Ramos (cell line): ENCODE measurements around the gene C2orf92.

Experiments
- in situ Hi-C: fragments of 300-500 bp; cut with MboI; formaldehyde crosslinking; loops from one replicate; pipeline ENCODE4 v1.14.3; 2022; ENCODE audit warnings: low sequenced_read_pairs; ENCODE audit not compliant: unreplicated experiment

The C2orf92 gene

GRCh38 chr2:97724073-97724410 is 54.5 kb downstream of the C2orf92 start:
- in situ Hi-C loops = no loop called here

- in situ Hi-C loops = no loop called here
Measured at GRCh38 chr2:97724501-97724900, 55.0 kb downstream of the C2orf92 start.

GRCh38 chr2:97724946-97725688 is 55.6 kb downstream of the C2orf92 start:
- in situ Hi-C loops = no loop called here

- in situ Hi-C loops = no loop called here
Measured at GRCh38 chr2:97726261-97727064, 57.0 kb downstream of the C2orf92 start.

GRCh38 chr2:97727296-97727695 is 57.8 kb downstream of the C2orf92 start:
- in situ Hi-C loops = no loop called here

DNA sequence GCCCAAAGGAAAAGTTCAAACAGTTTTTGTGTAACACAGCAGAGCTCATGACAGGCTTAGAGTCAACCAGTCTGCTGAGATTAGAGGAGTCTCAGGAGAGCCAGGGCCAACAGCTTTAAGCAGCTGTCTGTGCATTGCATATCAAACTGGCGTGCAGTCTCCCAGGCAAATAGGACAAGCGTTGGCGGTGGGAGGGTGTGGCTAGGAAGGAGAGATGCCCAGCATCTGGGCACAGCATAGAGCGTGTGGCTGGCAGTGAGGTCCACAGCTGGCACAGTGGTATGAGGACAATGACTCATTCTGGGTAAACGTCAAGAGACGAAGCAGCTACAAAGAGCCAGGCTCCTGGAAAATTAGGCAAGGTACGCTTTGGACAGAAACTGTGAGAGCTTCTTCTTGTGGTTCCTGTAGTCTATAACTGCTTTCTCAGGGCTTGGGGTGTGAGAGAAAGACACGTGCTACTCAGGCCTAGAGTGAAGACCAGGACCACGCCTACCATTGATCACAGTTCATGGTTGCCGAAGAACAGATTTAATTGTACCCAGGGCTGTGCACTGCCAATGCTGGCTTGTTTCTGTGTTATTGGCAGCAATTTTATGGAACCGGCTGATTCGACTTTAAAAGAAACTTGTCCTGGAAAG is 58.7 kb downstream of the C2orf92 start:
- in situ Hi-C loops = no loop called here

GRCh38 chr2:97730245-97730644 is 60.7 kb downstream of the C2orf92 start:
- in situ Hi-C loops = loop anchor here (10.0 kb wide), 1 partner anchor 655 kb away; no protein-coding TSS in a partner anchor

GRCh38 chr2:97731274-97732020 is 61.9 kb downstream of the C2orf92 start:
- in situ Hi-C loops = loop anchor here (10.0 kb wide), 1 partner anchor 653 kb away; no protein-coding TSS in a partner anchor

DNA sequence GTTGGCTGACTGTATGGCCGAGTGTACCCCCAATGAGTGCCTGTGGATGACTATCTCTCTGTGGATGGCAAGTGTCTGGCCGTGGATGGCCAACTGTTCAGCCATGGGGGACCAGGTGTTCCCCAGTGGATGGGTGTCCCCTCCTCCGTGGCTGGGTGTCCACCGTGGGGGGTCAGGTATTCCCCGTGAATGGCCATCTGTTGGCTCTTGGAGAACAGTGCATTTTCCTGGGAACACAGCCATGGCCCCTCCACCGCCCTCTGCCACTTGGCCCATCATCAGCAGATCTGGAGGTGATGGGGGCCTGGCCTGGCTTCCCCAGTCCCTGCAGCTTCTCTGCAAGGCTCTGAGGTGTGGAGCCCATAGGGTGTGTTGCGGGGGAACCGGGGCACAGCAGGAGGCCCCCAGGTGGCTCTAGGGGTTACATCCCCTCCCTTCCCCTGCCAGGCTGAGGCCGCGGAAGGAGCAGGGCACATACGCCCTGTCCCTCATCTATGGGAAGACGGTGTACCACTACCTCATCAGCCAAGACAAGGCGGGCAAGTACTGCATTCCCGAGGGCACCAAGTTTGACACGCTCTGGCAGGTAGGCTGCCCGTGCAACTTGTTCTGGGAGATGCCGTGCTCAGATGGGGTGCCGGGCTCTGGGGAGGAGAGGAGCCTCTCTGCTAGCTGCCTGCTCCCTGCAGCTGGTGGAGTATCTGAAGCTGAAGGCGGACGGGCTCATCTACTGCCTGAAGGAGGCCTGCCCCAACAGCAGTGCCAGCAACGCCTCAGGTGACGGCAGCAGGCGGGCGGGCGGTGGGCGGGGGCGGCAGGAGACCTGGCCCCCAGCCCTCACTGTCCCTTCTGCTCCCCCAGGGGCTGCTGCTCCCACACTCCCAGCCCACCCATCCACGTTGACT is 63.2 kb downstream of the C2orf92 start:
- in situ Hi-C loops = loop anchor here (10.0 kb wide), 1 partner anchor 652 kb away; no protein-coding TSS in a partner anchor

GRCh38 chr2:97733341-97734035 is 64.0 kb downstream of the C2orf92 start:
- in situ Hi-C loops = loop anchor here (10.0 kb wide), 1 partner anchor 651 kb away; no protein-coding TSS in a partner anchor

GRCh38 chr2:97734061-97735051 is 64.8 kb downstream of the C2orf92 start:
- in situ Hi-C loops = loop anchor here (10.0 kb wide), 1 partner anchor 650 kb away; no protein-coding TSS in a partner anchor

DNA sequence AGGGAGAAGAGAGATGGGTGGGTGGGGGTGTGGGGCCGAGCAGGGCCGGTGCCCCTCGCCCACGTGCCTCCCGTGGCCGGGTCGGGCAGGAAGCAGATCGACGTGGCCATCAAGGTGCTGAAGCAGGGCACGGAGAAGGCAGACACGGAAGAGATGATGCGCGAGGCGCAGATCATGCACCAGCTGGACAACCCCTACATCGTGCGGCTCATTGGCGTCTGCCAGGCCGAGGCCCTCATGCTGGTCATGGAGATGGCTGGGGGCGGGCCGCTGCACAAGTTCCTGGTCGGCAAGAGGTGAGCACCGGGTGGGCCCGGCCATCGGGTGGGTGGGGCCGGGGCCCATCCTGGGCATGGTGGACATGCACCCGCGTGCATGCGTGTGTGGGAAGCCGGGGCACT is 65.6 kb downstream of the C2orf92 start:
- in situ Hi-C loops = loop anchor here (10.0 kb wide), 1 partner anchor 650 kb away; no protein-coding TSS in a partner anchor

- in situ Hi-C loops = loop anchor here (10.0 kb wide), 1 partner anchor 649 kb away; no protein-coding TSS in a partner anchor
Measured at GRCh38 chr2:97736185-97736584, 66.7 kb downstream of the C2orf92 start.

DNA sequence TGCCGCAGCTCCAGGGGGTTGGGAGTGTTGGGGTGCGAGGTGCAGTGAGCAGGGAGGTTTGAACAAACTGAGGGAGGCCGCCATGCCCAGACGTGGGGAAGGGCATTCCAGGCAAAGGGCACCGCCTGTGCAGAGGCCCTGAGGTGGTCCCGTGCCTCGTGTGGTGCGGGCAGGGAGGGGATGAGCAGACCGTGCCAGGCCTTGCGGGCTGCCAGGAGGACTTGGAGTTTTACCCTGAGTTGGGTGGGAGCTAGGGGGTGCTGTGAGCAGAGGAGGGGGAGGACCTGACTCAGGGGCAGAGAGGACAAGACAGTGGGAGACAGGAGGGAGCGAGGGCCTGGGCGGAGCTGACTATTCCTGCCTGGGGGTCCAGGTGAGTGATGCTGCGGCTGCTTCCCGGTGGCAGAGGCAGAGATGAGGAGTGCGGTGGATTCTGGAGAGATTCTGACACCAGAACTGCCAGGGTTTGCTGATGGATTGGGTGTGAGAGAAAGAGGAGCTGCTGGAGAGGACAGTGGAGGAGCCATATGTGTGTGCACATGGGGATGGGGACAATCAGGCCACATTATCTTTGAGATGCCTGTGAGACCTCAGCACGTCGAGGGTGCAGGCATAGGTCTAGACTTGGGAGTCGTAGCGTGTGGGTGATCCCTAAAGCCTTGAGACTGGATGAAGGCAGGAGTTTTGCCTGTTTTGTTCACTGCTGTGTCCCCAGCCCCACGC is 67.3 kb downstream of the C2orf92 start:
- in situ Hi-C loops = loop anchor here (10.0 kb wide), 1 partner anchor 648 kb away; no protein-coding TSS in a partner anchor

DNA sequence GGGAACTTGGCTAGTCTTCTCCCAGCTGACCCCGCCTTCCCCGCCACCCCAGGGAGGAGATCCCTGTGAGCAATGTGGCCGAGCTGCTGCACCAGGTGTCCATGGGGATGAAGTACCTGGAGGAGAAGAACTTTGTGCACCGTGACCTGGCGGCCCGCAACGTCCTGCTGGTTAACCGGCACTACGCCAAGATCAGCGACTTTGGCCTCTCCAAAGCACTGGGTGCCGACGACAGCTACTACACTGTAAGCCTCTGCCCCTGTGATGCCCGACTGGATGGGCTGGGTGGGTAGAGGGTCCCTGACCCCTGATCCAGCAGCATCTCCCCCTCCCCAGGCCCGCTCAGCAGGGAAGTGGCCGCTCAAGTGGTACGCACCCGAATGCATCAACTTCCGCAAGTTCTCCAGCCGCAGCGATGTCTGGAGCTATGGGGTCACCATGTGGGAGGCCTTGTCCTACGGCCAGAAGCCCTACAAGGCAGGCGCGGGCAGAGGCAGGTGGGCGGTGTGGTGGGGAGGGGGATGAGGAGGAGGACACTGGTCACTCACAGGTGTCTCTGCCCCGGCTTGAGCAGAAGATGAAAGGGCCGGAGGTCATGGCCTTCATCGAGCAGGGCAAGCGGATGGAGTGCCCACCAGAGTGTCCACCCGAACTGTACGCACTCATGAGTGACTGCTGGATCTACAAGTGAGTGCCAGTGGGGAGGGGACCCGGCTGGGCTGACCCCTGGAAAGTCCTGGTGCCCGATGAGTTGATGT is 68.1 kb downstream of the C2orf92 start:
- in situ Hi-C loops = loop anchor here (10.0 kb wide), 1 partner anchor 647 kb away; no protein-coding TSS in a partner anchor
